SK-N-SH (cell line): ENCODE data around the gene CAMSAP1. TPM values are rescaled to one million over a fixed set of nuclear protein-coding genes. Genes with fewer than 3 reads are reported as not detected.

Experiments used
- CTCF ChIA-PET: fragments of 300-600, 350-600 bp; formaldehyde crosslinking; extraction: SDS; loops from one replicate; lab custom pipeline; 2021; lab: Yijun Ruan, JAX
- POLR2A ChIA-PET: fragments of 350-600 bp; sonication (Branson Sonifier 250); formaldehyde crosslinking; extraction: SDS; loops from one replicate; lab custom pipeline; 2020; ENCODE audit warnings: antibody characterized with exemption, inconsistent platforms; lab: Yijun Ruan, JAX
- DNase-seq: peaks from one replicate; pipeline ENCODE4 v3.0.0; 2012
- H2AFZ ChIP-seq: fragments of 200-600 bp; sonication (generic); 2 replicates; pipeline ENCODE4 v1.8.1; 2016; ENCODE audit warnings: antibody characterized with exemption, mild to moderate bottlenecking, low read depth
- H3F3A ChIP-seq: fragments of 200-600 bp; sonication (generic); replicated peaks from 2 replicates; pipeline ENCODE3; 2016; ENCODE audit warnings: antibody characterized with exemption, mild to moderate bottlenecking; ENCODE audit not compliant: insufficient read depth
- H3K27ac ChIP-seq, 2 experiments: fragments of 200-500 bp in 1 of 2; fragments of 200-600 bp in 1 of 2; sonication (Bioruptor generic) in 1 of 2; sonication (generic), shearing (Covaris generic) in 1 of 2; 2 replicates each; pipeline versions ENCODE4 v1.5.1 to v1.6.1; 2014 to 2016; ENCODE audit warnings: low read depth in 2 of 2, inconsistent platforms in 1 of 2, low read length in 1 of 2, mild to moderate bottlenecking in 1 of 2, mixed read lengths in 1 of 2
- H3K27me3 ChIP-seq: fragments of 200-600 bp; sonication (generic), shearing (Covaris generic); 2 replicates; pipeline ENCODE4 v1.6.1; 2016; ENCODE audit warnings: mixed run types; ENCODE audit not compliant: insufficient read depth
- H3K36me3 ChIP-seq, 2 experiments: fragments of 200-500 bp in 1 of 2; fragments of 200-600 bp in 1 of 2; sonication (Bioruptor generic) in 1 of 2; sonication (generic) in 1 of 2; replicated peaks in 1 of 2; 2 replicates each; pipeline versions ENCODE3 to v1.5.1; 2014 to 2016; ENCODE audit warnings: low read length in 1 of 2, mild to moderate bottlenecking in 1 of 2; ENCODE audit not compliant: insufficient read depth in 2 of 2, control insufficient read depth in 1 of 2
- H3K4me1 ChIP-seq, 2 experiments: fragments of 200-500 bp in 1 of 2; fragments of 200-600 bp in 1 of 2; sonication (Bioruptor generic) in 1 of 2; sonication (generic), shearing (Covaris generic) in 1 of 2; 2 replicates each; pipeline versions ENCODE4 v1.5.1 to v1.6.1; 2014 to 2016; ENCODE audit warnings: low read depth in 1 of 2, low read length in 1 of 2, mixed run types in 1 of 2; ENCODE audit not compliant: insufficient read depth in 2 of 2, control insufficient read depth in 1 of 2
- H3K4me2 ChIP-seq: fragments of 200-600 bp; sonication (generic), shearing (Covaris generic); 2 replicates; pipeline ENCODE4 v1.6.1; 2017; ENCODE audit warnings: mixed run types
- H3K4me3 ChIP-seq, 2 experiments: fragments of 200-500 bp in 1 of 2; fragments of 200-600 bp in 1 of 2; sonication (Bioruptor generic) in 1 of 2; sonication (generic), shearing (Covaris generic) in 1 of 2; 2 replicates each; pipeline versions ENCODE4 v1.5.1 to v1.8.1; 2014 to 2016; ENCODE audit warnings: low read depth in 2 of 2, inconsistent platforms in 1 of 2, low read length in 1 of 2, mild to moderate bottlenecking in 1 of 2, mixed read lengths in 1 of 2, moderate library complexity in 1 of 2
- H3K79me2 ChIP-seq: fragments of 200-600 bp; sonication (generic); 2 replicates; pipeline ENCODE4 v1.8.1; 2017; ENCODE audit warnings: mild to moderate bottlenecking; ENCODE audit not compliant: insufficient read depth
- H3K9ac ChIP-seq: fragments of 200-600 bp; sonication (generic); 2 replicates; pipeline ENCODE4 v1.6.1; 2017; ENCODE audit warnings: mixed run types
- H3K9me2 ChIP-seq: fragments of 200-600 bp; sonication (generic); 2 replicates; pipeline ENCODE4 v1.6.1; 2017; ENCODE audit warnings: mixed run types
- H3K9me3 ChIP-seq: fragments of 200-600 bp; sonication (generic); 2 replicates; pipeline ENCODE4 v1.6.1; 2017; ENCODE audit warnings: mixed run types, mild to moderate bottlenecking, moderate library complexity
- H4K20me1 ChIP-seq: fragments of 200-600 bp; sonication (generic); 2 replicates; pipeline ENCODE4 v1.6.1; 2017; ENCODE audit warnings: mild to moderate bottlenecking, mixed run types; ENCODE audit not compliant: insufficient read depth
- CHD2 ChIP-seq: fragments of 150-350 bp; IDR thresholded peaks from 2 replicates; pipeline ENCODE4 v1.6.1; 2018; ENCODE audit warnings: low read length; ENCODE audit not compliant: partially characterized antibody
- ELF1 ChIP-seq: IDR thresholded peaks from 2 replicates; pipeline ENCODE4 v1.4.0; 2012
- GATA2 ChIP-seq: sonication (generic); formaldehyde crosslinking; IDR thresholded peaks from 2 replicates; pipeline ENCODE4 v1.5.0; 2020; ENCODE audit warnings: mild to moderate bottlenecking, missing genetic modification reagents
- IRF3 ChIP-seq: fragments of 150-350 bp; IDR thresholded peaks from 2 replicates; pipeline ENCODE4 v1.6.1; 2016; ENCODE audit warnings: mild to moderate bottlenecking, low read depth, low read length
- MAX ChIP-seq: IDR thresholded peaks from 2 replicates; pipeline ENCODE4 v1.4.0; 2012; ENCODE audit warnings: low read depth
- MEF2A ChIP-seq: IDR thresholded peaks from 2 replicates; pipeline ENCODE4 v1.4.0; 2012; ENCODE audit warnings: low read depth, borderline replicate concordance
- MXI1 ChIP-seq: IDR thresholded peaks from 2 replicates; pipeline ENCODE4 v1.6.1; 2012; ENCODE audit warnings: mild to moderate bottlenecking, low read depth, low read length, improper control_type of control experiment
- NRF1 ChIP-seq: IDR thresholded peaks from 2 replicates; pipeline ENCODE4 v1.6.1; 2012; ENCODE audit warnings: low read depth, mild to moderate bottlenecking, low read length
- PBX3 ChIP-seq: IDR thresholded peaks from 2 replicates; pipeline ENCODE4; 2012
- POLR2AphosphoS5 ChIP-seq: IDR thresholded peaks from 2 replicates; pipeline ENCODE4 v1.6.1; 2012; ENCODE audit warnings: low read depth, low read length
- RAD21 ChIP-seq: IDR thresholded peaks from 2 replicates; pipeline ENCODE4 v1.6.1; 2012; ENCODE audit warnings: mild to moderate bottlenecking, low read length
- RCOR1 ChIP-seq: fragments of 150-350 bp; IDR thresholded peaks from 2 replicates; pipeline ENCODE4 v1.6.1; 2017; ENCODE audit warnings: antibody characterized with exemption, low read length
- REST ChIP-seq: IDR thresholded peaks from 2 replicates; pipeline ENCODE4 v1.6.1; 2012; ENCODE audit warnings: mild to moderate bottlenecking, low read depth, low read length, moderate library complexity
- SMC3 ChIP-seq: IDR thresholded peaks from 2 replicates; pipeline ENCODE4 v1.6.1; 2012; ENCODE audit warnings: low read depth, low read length, improper control_type of control experiment
- TAF1 ChIP-seq: IDR thresholded peaks from 2 replicates; pipeline ENCODE4 v1.6.1; 2012; ENCODE audit warnings: low read depth, mild to moderate bottlenecking, low read length, moderate library complexity, borderline replicate concordance
- TEAD4 ChIP-seq: IDR thresholded peaks from 2 replicates; pipeline ENCODE4 v1.4.0; 2012; ENCODE audit warnings: mild to moderate bottlenecking, borderline replicate concordance; ENCODE audit not compliant: insufficient read depth
- USF1 ChIP-seq: IDR thresholded peaks from 2 replicates; pipeline ENCODE4 v1.4.0; 2012; ENCODE audit warnings: low read depth, borderline replicate concordance
- USF2 ChIP-seq: fragments of 150-350 bp; IDR thresholded peaks from 2 replicates; pipeline ENCODE4 v1.6.1; 2017; ENCODE audit warnings: antibody characterized with exemption, low read length, low read depth, borderline replicate concordance
- YY1 ChIP-seq: IDR thresholded peaks from 2 replicates; pipeline ENCODE4 v1.4.0; 2012; ENCODE audit warnings: low read depth, mild to moderate bottlenecking
- WGBS: methylation state at CpG from one replicate; pipeline ENCODE4 v1.1.6; 2017; ENCODE audit warnings: low lambda C conversion rate; 5-methylcytosine and 5-hydroxymethylcytosine counted together
- polyA plus RNA-seq, 3 experiments: library from polyadenylated mRNA; depleted of rRNA; stranded (reverse); fragments of >200 nt; gene quantifications; 2 replicates each; pipeline ENCODE4 v1.2.3, GENCODE V29; 2012

CAMSAP1 gene
- polyA plus RNA-seq (2012; rRNA removed) = 6.2 and 8.9 TPM in 2 replicates
- polyA plus RNA-seq (2012; cell fraction: cytosol; rRNA removed) = 6.8 and 7.3 TPM in 2 replicates
- 9.8 and 10.4 TPM in 2 replicates for polyA plus RNA-seq (2012; cell fraction: nucleus; rRNA removed)

- peak; percentile 99 for DNase-seq
- H3K27ac ChIP-seq = peak within 1 kb of the TSS; percentile 48 to 73; a peak in 3 of 4 replicates
- no peaks in the 10 kb centered on the region for H3K9me3 ChIP-seq
- peak within 1 kb of the TSS; percentile 67 to 71 for H3K4me3 ChIP-seq
- H3K4me1 ChIP-seq = peaks cover 19 to 20% of the 10 kb centered on the region in 2 experiments; a peak in 3 of 4 replicates
- H3K79me2 ChIP-seq = peaks cover 81% of the 10 kb centered on the region
- ChIA-PET CTCF (interaction anchor here (2.2 kb wide), 1 partner anchor 60 kb away, joined by 5 read pairs; no protein-coding TSS in a partner anchor), POLR2A (no interaction called here)
- peaks cover 13 to 25% of the 10 kb centered on the region in 2 experiments for H3K36me3 ChIP-seq
- no CpG with 5 or more reads among the region's 91 CpGs for WGBS
- H3K9me2 ChIP-seq = no peaks in the 10 kb centered on the region
- H3K4me2 ChIP-seq = peak within 1 kb of the TSS; percentile 95
- H3K27me3 ChIP-seq = no peaks in the 10 kb centered on the region
- peaks cover 38% of the 10 kb centered on the region for H4K20me1 ChIP-seq
- TF ChIP-seq SMC3 (no peak), TAF1 (peak; percentile 57), TEAD4 (no peak), NRF1 (peak; percentile 77), REST (no peak), CHD2 (no peak), ELF1 (no peak; the same call in 1 of the 2 replicates), MEF2A (no peak), MXI1 (peak; percentile 55), USF1 (no peak), YY1 (no peak), IRF3 (no peak), RCOR1 (no peak), USF2 (no peak), POLR2AphosphoS5 (peak; percentile 75; the same call in 1 of the 2 replicates), MAX (peak; percentile 36; the same call in 1 of the 2 replicates), GATA2 (CRISPR knock-in tag) (no peak), PBX3 (no peak), RAD21 (no peak)
- TF ChIP-seq, all 33 proteins: peak for 5
- peak within 1 kb of the TSS; percentile 72 for H3K9ac ChIP-seq
- H2AFZ ChIP-seq = peak within 1 kb of the TSS; percentile 71; the same call in 1 of the 2 replicates
- peaks cover 7% of the 10 kb centered on the region for H3F3A ChIP-seq
These were observed at the start of gene CAMSAP1 for GRCh38 chr9:135907431-135908092. CAMSAP1 (minus strand) TSS chr9:135907546; CDS start chr9:135907159, 387 bp downstream.
